ENCODE measurements around the gene RAB12.

Gene RAB12

DNA sequence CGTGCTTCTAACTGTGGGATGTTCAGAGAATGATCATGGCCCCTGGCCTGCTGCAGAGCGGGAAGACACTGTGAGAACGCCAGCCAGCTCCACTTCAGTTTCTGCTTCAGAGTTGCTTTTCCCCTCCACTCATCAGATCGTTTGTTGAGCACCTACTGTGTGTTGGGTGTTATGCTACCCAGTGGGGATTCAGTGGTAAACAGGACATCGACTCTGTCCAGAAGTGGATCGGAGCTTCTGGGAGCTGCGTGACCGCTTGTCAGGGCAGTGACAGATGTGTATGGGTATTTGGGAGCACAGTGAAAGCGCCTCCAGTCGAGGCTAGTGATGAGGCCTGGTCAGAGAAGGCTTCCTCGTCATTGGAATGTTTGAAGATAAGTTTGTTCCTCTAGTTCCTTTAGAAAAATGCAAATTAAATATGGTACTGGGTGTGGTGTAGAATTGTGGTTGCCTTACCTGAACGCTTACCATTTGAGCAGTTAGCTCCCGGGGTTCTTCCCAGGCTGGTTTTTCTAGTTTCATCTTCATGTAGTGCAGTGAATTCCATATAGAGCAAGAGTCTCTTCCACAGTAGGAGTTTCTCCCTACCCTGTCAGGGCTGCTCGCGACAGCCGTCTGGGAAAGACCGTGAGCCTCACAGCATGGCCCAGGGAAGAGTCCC lies 2.8 kb downstream of the RAB12 start:
- DNase-seq (ENCODE audit: low read depth): no peak
- TF ChIP-seq, protein P1, sequence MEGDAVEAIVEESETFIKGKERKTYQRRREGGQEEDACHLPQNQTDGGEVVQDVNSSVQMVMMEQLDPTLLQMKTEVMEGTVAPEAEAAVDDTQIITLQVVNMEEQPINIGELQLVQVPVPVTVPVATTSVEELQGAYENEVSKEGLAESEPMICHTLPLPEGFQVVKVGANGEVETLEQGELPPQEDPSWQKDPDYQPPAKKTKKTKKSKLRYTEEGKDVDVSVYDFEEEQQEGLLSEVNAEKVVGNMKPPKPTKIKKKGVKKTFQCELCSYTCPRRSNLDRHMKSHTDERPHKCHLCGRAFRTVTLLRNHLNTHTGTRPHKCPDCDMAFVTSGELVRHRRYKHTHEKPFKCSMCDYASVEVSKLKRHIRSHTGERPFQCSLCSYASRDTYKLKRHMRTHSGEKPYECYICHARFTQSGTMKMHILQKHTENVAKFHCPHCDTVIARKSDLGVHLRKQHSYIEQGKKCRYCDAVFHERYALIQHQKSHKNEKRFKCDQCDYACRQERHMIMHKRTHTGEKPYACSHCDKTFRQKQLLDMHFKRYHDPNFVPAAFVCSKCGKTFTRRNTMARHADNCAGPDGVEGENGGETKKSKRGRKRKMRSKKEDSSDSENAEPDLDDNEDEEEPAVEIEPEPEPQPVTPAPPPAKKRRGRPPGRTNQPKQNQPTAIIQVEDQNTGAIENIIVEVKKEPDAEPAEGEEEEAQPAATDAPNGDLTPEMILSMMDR (conservative IDR thresholded peaks at IDR 0.05; ENCODE audit: control insufficient read depth, insufficient read depth, low read depth, low read length): no peak
- no peak overlapping the region for H3K4me3 ChIP-seq (ENCODE audit: control insufficient read depth, low read depth, low read length)

DNA sequence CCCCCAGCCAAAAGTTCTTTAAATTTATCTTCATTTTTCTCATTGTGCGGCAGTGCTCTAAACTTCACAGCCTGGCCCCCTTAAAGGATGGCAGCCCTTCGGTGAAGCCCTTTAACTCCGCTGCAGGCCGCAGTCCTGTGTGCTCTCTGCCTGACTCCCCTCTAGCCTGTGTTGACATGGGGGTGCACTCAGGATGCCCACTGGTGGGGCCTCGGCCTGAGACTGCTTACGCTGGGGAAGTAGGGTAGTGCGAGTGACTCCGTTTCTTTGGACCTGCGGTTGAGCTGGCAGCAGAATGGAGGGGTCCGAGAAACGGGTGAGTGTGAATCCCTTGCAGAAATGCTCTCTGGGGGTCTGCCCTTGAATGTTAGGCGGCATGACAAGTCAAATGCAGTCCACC lies 5.6 kb downstream of the RAB12 start:
- no peak overlapping the region for H3K4me3 ChIP-seq (ENCODE audit: control insufficient read depth, low read depth, low read length)
- TF ChIP-seq, protein P1 (conservative IDR thresholded peaks at IDR 0.05; ENCODE audit: control insufficient read depth, insufficient read depth, low read depth, low read length): no peak
- no peak for DNase-seq (ENCODE audit: low read depth)

DNA sequence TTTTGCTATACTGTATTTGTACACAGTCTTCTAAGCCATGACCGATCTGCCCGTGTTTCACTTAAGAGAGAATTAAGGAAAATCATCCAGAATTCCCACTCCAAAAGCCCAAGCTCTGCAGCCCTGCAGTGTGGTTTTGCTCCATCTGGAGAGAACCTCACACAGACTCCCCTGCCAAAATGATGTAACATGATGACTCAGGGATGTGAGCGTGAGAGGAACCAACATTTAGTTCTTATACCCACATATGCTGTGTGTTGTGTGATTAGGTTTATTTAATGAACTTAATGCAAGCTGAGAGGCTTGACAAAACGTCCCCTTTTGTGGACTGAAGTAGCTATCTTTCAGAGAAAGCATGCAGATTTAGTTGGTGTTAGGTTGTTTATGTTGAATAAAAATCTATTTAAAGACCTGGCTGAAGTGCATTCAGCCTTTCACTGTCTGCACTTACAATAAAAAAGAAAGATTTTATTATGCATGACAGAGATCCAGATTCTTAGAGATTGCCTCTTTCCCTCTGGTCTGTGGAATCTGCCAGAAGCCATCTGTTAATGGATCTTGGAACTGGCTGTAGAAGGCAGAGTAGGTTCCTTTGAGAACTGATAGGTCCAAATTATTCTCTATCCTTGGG lies 6.3 kb downstream of the RAB12 start:
- H3K4me3 ChIP-seq (ENCODE audit: control insufficient read depth, low read depth, low read length): no peak overlapping the region
- DNase-seq (ENCODE audit: low read depth): peak; percentile 95
- TF ChIP-seq, protein P1 (conservative IDR thresholded peaks at IDR 0.05; ENCODE audit: control insufficient read depth, insufficient read depth, low read depth, low read length): no peak

DNA sequence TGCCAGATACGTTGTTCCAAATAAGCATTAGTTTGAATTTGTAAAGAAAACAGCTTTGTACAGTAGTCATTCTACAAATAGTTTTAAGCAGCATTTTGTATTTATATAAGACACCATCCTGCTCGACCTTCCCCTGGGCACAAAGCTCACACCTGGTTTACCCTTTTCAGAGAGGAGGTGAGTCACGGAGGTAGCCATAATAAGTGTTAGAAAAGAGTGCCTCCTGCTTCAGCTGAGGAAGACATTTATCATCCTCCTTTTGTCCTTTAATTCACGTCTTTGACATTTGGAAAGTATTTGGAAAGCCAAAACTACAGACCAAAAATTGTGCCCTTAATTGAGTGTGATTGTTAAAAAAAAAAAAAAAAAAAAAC lies 6.8 kb downstream of the RAB12 start:
- DNase-seq (ENCODE audit: low read depth): no peak
- TF ChIP-seq, protein P1 (conservative IDR thresholded peaks at IDR 0.05; ENCODE audit: control insufficient read depth, insufficient read depth, low read depth, low read length): no peak
- no peak overlapping the region for H3K4me3 ChIP-seq (ENCODE audit: control insufficient read depth, low read depth, low read length)

DNA sequence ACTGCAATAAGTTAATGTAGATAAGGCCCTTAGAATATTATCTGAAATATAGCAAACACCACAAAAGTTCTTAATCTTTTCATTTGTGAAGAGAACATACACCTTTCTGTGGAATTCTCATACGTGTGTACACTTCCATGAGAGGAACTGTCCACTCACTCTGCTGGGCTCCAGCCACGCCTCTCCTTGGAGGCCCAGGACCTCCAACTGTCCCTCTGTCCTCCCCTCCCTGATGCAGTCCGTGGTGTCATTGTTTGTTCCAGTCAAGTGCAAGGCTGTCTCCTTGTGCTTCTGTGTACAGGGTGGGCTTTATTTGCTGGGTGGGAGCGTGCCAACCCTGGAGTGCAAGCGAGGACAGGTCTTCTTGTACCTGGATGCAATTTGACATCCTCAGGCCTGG lies 8.7 kb downstream of the RAB12 start:
- DNase-seq (ENCODE audit: low read depth): no peak
- TF ChIP-seq, protein P1 (conservative IDR thresholded peaks at IDR 0.05; ENCODE audit: control insufficient read depth, insufficient read depth, low read depth, low read length): no peak
- no peak overlapping the region for H3K4me3 ChIP-seq (ENCODE audit: control insufficient read depth, low read depth, low read length)

DNA sequence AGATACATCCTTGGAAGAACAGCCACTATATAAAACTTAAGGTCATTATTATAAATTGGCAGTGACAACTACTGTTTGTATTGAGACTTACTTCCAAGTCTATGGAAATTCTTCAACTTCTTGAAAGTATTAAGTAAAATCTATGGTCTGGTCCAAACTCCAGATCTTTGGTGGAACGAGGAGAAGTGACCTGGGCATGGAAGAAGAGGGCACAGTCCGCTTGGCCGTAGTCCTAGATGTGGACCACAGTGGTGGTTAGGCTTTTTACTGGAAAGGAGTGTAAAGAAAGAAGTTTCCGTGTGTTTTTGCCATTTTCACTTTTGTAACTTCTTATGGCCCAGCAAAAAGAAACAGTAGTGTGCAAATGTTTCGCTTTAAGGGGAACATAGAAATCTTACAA lies 9.8 kb downstream of the RAB12 start:
- no peak for DNase-seq (ENCODE audit: low read depth)
- TF ChIP-seq, protein P1 (conservative IDR thresholded peaks at IDR 0.05; ENCODE audit: control insufficient read depth, insufficient read depth, low read depth, low read length): no peak
- H3K4me3 ChIP-seq (ENCODE audit: control insufficient read depth, low read depth, low read length): no peak overlapping the region
